Stimulated activated CD8-positive, alpha-beta memory T cell treated with anti-CD3 and anti-CD28 coated beads, Interleukin-2, amount 100 ng/mL, for 48 hours (primary cell): Measurements from ENCODE around the gene PACSIN2.
"Not testable (repeated sequence)": the region's sequence is repeated elsewhere in the genome, so short reads cannot be mapped to it uniquely, and the experiment has no call there.

ENCODE experiments used
- DNase-seq, 2 donors: peaks; one replicate each; pipeline ENCODE4 v3.0.0-alpha.2; 2020; ENCODE audit warnings: low read depth in 2 of 2

The PACSIN2 gene

DNA sequence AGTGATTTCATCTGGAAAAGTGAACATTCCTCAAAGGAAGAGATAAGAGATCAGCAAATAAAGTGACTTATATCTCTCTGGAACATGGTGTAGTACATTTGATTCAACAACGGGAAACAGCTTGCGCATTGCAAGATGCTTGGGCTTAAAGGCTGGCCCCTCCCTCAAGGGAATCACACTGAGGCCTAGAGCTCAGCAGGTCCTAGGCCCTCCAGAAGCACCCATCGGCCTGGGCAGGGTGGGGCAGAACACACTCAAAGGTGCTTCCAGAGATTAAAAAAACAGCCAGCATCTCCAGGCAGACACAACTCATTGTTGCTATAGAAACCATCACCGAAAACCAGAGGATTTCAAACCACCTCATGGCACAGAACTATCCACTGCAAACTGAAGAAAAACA lies 88.8 kb downstream of the PACSIN2 start:
- no peak for DNase-seq

DNA sequence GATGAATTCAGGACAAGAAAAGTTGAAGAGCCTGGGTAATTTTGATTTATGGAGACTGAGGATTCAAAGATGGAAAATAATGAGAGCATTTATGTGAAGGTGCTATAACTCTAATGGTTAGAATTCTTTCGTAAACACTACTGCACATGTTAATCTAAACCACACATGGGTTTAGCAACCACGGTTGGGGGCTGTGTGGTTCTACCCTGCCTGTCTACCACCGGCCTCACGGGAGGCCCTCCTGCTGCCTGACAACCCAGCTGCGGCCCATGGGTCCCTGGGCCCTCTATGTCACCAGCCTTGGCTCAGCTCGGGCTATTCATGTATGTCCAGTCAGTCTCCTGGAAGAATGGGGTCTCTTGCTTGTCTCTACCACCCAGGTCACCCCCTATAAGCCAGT lies 89.4 kb downstream of the PACSIN2 start:
- no peak for DNase-seq

DNA sequence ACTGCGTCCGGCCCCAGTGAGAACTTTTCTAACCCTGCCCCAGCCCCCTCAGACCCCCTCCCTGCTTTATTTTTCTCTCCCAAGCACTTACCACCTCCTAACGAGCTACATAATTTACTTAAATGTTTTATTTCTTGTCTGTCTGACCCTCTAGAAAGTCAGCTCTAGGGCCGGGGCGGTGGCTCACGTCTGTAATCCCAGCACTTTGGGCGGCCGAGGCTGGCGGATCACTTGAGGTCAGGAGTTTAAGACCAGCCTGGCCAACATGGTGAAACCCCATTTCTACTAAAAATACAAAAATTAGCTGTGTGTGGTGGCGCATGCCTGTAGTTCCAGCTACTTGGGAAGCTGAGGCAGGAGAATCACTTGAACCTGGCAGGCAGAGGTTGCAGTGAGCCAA lies 89.9 kb downstream of the PACSIN2 start:
- not testable (repeated sequence) for DNase-seq

DNA sequence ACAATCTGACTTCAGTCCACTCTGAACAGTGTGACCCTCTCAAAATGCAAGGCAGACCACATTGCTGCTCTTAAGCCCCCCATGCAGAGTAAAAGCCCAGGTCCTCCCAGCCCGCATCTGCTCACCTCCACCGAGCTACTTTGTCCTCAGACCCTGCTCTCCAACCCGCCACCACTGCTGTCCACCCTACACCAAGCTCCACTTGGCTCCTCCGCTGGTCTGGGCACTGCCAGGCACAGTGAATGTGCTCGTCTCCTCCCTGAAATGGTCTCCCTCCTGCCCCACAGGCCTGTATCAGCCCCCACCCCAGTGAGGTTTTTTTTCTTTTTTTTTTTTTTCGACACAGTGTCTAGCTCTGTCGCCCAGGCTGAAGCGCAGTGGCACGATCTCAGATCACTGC lies 90.5 kb downstream of the PACSIN2 start:
- no peak for DNase-seq

- no peak for DNase-seq
These were observed 92.4 kb downstream of the PACSIN2 start for GRCh38 chr22:42922374-42923191.

GRCh38 chr22:42920101-42920820 lies 94.7 kb downstream of the PACSIN2 start:
- DNase-seq, result no peak

DNA sequence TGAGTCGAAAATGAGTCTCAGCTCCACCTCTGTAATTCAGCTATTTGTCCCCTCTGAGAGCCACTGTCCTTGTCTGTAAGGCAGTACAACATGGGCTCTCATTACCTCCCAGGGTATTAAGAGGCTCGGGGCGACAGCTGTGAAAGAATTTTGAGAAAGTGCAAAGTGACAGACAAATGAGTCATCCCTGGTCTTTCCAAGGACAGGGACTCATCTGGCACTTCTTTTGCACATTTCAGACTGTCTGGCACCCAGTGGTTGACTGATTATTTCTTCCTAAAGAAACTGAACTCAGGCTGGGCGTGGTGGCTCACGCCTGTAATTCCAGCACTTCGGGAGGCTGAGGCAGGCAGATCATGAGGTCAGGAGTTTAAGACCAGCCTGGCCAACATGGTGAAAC lies 95.8 kb downstream of the PACSIN2 start:
- DNase-seq, result no peak

- no peak for DNase-seq
These were observed 96.4 kb downstream of the PACSIN2 start for GRCh38 chr22:42918500-42918899.

DNA sequence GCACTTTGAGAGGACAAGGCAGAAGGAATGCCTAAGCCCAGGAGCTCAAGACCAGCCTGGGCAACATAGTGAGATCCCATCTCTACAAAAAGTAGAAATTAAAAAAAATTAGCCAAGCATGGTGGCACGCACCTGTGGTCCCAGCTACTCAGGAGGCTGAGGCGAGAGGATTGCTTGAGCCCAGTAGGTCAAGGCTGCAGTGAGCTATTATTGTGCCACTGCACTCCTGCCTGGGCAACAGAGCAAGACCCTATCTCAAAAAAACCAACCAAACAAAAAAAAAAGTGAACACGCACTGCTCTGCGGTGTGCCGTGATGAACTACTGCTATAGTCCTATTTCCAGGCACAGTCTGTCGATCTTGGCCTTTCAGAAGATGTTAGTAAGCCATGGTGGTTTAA lies 97.6 kb downstream of the PACSIN2 start:
- DNase-seq, result not testable (repeated sequence)

DNA sequence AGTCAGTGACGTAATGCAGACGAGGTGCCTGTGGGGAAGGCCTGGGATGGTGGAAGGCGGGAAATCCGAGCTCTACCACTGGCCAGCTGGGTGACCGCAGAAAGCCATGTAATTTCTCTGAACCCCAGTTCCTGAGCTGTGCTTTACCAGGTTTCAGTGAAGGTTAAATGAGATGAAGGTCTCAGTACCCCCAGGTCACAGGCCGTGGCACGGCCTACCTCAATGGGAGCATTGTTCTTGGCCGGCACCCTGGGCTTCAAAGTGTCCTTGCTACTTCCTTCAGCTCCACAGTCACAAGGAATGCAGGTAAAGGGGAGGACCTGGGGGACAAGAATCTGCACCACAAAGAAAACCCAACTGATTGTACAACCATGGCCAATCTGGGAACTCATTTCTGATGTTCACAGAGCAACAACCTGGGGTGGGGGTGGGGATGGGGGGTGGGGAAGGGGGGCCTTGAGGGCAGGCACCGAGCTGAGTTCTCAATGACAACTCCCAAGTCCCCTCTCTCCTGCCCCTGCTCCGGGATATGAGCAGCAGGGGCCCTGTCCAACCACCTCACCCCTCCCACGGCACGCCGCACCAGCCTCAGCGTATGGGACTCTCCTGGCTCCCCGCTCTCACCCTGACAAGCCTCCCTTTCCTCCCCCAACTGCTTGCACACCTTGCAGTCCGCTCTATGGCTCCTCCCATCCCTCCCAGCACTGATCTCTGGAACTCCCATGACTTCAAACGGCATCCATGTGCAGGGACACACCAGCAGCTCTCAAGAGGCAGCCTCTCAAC lies 98.8 kb downstream of the PACSIN2 start:
- no peak for DNase-seq

GRCh38 chr22:42914511-42915076 lies 100.4 kb downstream of the PACSIN2 start:
- DNase-seq, result no peak

DNA sequence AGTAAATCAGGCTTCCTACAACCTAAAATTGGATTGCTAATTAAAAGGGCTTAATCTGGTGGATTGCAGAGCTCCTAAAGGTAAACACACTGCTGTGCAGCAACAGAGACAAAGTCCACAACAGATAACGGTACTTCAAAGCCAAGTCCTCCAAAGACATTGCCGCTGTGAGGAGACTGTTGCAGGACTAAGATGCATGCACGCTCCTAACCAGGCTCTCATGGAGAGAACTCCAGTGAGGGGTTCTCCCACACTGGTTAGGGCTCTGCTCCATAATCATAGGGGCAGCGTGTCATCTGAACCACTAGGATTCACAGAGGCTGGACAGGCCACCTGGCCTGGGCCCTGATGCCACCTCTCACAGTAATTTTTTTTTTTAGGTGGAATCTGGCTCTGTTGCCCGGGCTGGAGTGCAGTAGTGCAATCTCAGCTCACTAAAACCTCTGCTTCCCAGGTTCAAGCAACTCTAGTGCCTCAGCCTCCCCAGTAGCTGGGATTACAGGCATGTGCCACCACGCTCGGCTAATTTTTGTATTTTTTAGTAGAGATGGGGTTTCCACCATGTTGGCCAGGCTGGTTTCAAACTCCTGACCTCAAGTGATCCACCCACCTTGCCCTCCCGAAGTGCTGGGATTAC lies 101.0 kb downstream of the PACSIN2 start:
- no peak for DNase-seq

DNA sequence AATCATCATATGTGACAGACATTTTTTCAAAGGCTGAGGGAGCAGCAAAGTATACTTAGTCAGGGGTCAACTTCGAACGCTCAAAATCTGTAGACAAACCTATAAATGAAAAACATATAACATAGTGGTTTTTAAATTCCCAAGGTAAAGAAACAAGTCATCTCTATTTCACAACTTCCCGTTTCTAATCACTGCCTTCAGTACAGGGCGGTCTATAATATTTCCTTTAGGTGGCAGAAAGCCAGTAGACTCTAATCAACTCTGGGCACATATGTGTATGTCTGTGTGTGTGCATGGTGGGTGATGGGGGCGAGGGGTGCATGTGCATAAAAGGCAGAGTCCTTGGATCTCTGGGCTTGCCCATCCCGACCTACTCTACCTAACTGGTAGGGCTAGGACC lies 102.9 kb downstream of the PACSIN2 start:
- DNase-seq, result no peak

- no peak for DNase-seq
These were observed 104.6 kb downstream of the PACSIN2 start for GRCh38 chr22:42910221-42910942.

- no peak for DNase-seq
These were observed 105.4 kb downstream of the PACSIN2 start for GRCh38 chr22:42909363-42910058.

DNA sequence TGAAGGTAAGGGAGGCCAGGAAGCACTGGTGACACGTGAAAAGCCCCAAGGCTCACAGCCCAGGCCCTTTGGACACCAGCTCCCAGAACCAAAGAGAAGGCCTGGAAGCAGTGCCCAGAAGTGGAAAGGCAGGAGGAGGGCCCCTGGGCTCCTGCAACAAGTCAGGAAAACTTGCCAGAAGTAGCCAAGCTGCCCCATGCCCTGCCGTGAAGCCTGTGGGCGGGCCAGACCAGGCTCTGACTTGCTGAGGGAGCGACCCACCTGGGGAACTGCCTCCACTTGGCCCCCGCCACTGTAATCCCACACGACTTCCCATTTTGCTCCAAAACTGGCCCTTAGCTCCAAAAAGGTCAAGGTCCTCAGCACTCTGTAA lies 106.6 kb downstream of the PACSIN2 start:
- no peak for DNase-seq

- DNase-seq, result no peak
These were observed 107.3 kb downstream of the PACSIN2 start for GRCh38 chr22:42907404-42908373.

DNA sequence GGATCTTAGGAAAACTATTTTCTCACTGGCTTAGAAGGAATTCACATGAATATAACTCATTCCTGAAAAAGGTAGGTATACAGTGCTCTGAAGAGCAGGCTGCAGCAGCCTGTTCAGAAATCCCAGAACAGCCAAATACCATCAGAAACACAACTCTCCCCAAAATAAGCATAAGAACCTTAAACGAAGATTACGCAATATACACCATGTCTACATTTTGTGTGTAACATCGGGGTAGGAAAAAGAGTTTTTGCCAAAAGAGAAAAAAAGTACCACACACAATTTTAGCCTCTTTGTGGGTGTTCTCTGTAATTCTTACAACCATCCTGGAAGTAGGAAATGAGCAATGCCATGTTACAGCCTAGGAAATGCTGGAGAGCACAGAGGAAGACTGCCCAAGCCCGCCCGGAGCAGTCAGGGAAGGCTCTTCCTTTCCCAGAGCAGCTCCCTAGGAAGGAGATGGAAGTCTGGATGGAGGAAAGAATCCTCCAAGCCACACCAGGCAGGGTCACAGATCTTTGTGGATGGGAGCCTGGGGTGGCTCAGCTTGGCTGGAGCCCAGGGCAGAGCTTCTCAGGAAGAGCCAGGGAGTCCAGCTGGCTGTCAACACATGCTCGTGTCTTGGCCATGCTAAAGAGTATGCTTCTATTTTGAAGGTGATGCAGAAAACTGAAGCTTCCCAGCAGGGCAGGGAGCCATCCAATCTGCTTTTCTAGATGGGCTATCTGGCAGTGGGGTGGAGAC lies 108.2 kb downstream of the PACSIN2 start:
- DNase-seq, result no peak
